Stimulated activated CD4-positive, alpha-beta T cell treated with anti-CD3 and anti-CD28 coated beads, TNF-alpha, amount 100 ng/mL, for 1 hour (primary cell): Measurements from ENCODE around the gene HIC1.

Experiments used
- DNase-seq, 3 donors: peaks; one replicate each; pipeline ENCODE4 v3.0.0-alpha.2; 2020; ENCODE audit warnings: low read depth in 3 of 3, low spot score in 1 of 3

The HIC1 gene

DNA sequence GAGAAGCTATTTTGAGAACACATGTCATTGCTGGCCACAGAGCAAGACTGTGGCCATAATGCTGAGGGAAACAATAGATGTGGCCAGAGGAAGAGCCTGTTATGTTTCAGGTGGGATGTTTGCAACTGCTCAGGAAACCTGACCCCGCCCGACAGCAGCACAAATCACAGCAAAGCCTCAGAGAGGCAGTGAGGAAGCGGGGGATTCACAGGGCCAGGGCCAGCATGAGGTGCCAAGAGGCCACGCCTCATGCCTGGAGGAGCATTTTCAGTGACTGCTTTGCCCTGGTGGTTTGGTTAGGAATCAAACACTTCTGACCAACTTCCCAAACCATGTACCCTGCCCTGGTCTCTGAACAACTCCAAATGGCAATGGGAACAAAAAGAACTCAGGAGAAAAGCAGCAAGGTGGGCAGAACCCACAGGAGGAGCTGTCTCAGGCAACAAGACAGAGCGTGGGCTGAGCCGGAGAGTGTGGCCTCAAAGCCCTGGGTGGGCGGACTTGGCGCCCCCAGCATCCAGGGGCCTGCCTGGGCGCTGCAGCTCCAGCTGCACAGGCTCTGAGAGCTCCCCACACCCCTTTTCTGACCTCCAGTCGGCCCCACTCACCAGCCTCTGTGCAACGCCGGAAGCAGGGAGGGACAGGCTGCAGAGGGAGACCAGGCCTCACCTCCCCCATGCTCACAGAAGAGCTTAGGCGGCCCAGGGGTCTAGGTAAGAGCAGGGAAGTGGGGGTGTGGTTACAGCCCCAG lies 20.6 kb downstream of the HIC1 start:
- DNase-seq: no peak

DNA sequence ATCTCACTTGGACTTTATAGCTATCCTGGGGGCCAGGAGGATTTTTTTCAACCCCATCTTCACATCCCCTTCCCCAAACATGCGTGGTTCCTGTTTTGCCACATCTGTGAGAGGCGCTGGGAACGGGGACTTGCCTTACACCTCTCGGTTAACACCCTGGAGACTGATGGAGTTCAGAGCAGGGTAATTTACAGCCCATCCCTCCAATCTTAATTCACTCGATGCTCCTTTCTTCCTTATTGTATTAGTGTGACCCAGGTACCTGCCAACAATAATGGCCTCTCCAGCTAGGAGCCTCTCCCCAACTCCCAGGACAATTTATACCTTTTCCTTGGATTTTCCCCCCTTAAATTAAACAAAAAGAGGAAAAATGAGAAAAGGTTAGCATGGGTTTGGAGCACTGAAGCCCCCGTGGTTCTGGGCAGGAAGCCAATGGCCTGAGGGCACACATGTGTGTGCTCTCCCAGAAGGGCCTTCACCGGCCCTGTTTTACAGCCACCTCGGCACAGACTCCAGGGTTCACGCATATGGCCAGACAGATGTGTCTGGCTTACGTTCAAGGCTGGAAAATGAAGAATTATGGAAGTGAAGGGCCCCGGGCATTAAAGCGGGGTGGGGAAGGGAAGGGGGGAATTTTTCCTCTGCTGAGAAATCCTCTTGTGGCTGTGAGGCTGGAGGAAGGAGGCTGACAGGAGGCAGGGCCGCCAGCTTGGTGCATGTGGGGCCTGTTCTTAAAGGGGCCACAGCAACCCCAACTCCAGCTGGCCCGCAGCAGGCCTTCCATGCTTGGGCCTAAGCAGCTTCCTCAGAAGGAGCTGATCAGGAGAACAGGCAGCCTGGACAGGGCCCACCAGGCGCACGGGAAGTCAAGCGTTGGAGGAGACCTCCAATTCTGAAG lies 21.4 kb downstream of the HIC1 start:
- DNase-seq: no peak

DNA sequence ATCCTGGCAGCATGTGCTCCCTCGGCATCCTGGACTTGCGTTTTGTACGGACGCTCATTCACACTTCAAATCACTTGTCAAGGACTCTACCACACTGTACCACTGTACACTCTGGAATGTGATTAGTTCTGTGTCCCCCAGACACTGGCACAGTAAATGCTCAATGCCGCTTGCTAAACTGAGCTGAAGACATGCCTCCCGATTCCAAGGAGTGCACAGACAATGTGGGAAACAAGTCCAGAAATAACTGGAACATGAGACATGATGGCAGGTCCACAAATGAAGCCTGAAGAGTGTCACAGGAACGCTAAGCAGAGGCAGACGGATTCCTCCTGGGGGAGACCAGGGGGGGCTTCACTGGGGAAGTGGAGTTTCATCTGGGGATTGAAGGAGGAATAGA lies 22.1 kb downstream of the HIC1 start:
- DNase-seq: no peak

DNA sequence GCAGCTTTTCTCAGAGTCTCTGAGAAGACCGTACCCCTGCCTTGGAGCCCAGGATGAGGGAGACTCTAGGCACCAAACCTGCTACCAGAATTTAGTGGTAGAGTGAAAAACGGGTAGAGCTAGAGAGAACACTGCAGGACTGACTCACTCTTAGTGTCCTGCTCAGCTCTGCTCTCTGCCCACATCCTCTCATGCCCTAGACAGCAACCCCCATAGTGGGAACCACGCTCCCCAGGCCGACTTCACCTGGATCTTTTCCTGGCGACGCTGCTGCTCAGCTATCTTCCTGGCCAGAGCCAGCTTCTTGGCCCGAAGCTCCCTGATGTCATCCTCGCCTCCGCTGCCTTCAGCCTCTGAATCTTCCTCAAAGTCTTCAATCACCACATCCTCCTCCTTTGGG lies 26.7 kb downstream of the HIC1 start:
- DNase-seq: no peak

DNA sequence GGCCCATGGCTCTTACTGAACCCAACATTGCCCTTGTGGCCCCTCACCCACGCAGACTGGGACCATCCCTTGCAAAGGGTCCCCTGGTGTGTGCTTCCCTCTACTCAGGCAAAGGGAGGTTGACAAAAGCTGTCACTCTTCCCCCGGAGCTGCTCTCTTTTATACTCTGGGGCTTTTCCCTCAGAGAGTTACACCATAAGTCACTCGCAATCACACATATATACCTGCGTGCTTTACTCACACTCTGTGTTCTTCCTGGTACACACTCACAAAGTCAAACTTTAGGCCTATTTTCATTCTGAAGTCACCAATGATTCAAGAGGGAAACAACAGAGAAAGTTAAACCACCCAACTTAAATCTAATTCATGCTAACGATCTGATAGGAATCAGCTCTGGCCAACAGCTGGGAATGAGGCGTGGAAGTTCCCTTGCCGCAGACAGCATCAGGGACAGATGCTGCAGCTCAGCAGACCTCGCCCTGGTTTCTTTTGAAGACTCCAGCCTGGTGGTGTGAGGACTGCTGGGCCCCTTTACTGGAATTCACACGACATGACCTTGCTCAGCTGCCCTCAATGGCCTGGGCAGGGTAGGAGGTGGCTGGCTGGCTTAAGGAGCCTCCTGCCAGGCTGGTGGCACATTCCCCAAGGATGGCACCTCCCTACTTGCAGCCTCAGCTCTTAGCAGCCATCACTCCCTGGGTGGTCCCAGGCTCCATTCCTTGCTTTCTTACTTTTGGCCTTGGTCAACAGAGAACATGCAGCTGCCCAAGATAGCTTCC lies 27.3 kb downstream of the HIC1 start:
- no peak for DNase-seq

DNA sequence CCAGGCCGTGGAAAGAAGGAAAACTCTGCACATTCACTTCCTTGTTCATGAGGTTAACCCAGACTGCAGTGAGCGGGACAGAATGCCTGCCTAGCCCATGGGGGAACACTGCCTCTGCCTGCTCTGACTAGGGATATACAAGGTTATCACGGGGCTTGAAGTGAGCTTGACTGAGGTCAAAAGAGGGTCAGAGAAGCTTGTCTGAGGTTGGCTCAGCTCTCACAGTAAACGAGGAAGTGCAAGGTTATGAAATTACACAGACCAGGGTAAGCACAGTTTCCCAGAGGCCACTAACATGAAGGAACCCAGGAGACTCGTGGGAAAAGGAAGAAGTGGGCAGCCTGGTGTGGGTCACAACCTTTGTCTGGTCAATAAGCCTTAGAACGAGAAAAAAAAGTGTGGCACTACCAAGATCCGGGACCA lies 28.7 kb downstream of the HIC1 start:
- no peak for DNase-seq

DNA sequence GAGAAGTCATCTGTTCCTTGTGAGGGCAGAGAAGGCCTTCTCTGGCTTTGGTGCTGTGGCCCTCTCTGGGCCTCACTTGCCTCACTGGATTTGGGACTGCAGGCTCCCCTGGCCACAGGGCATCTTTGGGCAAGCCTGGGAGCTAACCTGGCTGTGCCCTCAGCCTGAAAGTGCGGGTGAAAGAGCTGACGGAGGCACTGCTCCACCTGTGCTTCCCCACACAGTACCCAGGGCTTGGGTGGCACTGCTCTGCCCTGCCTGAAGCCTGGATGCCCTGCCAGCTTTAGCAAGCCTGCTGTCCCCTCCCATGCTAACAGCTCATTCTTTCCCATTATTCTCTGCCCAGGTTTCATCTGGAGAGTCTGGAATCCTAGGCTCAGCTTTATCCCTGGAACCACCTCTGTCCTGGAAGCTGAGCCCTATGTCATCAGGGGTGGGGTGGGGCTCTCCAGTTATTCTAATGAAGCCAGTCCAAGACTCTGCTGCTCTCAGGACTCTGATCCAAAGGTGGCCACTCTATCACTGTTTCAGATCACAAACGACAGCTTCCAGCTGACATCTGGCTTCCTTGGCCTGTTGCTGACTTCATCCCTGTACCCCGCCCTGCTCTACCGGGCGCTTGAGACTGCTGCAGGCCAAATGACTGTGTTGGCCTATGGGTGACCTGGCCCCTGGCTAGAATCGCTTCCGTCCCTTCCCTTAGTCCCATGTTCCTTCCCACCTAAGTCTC lies 29.3 kb downstream of the HIC1 start:
- no peak for DNase-seq

DNA sequence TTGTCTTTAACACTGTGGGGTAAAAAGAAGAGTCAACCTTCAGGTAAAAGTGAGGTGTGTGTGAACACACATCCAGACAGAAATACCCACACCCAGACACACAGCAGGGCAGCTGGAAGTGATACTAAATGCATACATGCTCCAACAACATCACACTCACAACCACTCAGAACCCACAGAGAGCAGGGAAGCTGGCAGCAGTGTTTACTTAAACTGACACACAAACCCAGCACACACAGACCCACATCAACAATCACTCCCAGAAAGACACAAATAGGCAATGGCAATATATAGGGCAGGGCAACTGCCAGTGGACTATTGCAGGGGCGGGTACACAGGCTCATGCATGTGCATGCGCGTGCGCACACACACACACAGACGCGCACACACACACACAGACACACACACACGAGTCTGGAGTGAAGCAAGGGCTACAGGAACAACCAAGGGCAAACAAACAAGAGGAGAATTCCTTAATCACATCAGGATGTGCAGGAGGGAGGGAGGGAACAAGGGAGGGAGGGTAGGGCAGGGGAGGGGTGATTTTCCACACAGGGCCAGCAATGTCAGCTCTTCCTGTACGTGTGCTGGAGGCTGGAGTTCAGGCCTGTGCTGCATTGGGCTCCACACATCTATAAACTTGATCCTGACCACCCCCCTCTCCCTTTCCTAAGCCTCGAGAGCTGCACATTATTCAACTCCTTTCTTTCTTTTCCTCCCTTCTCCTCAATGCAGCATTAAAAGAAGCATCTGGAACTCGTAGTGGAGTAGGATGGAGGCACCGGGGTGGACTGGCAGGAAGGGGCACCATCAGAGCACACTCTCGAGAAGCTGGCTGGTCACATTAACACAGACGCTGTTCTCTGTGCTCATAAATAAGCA lies 30.1 kb downstream of the HIC1 start:
- no peak for DNase-seq

DNA sequence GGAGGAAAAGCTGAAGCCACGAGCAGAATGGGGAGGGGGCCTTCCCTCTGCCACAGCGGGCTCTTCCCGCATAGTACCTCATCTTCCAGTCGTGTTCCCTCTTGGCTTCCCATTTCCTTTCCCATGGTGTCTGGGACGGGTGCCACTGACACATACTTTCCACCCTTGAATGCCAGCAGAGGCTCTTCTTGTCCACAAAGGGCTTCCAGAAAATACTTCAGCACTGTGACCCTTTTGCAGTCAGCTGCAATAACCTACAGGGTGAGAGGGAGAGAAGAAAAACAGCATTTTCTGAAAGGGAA lies 30.7 kb downstream of the HIC1 start:
- DNase-seq: no peak

DNA sequence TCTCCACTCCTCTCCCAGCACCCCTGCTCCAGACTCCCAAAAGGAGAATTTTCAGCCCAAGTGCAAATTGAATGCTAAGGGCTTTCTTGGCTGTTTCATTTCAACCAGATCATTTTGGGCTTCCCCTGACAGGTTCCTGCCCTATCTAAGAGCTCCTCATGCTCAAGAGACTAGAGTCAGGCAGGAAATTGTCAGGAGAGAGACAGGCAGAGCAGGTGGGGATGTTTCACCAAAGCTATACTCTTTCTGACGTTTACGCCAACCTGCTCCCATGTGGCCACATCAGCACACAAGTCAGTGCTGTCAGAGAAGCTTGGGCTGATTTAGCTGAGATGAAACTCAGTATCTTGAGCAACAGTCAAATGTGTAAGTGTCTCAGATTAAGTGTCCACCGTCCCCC lies 31.4 kb downstream of the HIC1 start:
- no peak for DNase-seq

DNA sequence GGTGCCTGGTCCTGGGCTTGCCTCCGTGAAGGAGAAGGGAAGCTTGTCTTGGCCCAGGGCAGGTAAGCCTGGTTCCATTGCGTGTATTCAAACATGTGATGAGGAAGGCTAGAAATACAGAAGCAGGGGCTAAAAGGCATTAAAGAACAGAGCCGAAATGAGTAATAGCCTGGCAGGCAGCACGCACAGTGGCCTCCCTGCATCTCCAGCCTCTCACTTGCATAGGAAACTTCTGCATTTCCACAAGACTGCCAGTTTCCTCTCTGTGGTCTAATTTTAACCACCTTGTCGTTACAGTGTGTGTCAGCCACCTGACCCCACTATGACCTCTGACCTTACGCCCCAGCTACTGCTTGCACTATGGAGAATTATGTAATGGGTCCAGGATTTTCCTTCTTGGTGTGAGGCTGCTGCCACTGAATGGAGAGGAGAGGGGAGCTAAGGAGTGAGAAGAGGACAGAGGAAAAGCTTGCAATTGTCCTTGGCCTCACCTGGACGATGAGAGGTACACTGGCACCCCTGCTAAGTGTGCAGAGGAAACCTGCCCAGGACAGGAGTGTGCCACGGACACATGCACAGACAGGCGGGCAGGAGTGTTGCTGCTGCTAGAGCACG lies 32.8 kb downstream of the HIC1 start:
- no peak for DNase-seq

DNA sequence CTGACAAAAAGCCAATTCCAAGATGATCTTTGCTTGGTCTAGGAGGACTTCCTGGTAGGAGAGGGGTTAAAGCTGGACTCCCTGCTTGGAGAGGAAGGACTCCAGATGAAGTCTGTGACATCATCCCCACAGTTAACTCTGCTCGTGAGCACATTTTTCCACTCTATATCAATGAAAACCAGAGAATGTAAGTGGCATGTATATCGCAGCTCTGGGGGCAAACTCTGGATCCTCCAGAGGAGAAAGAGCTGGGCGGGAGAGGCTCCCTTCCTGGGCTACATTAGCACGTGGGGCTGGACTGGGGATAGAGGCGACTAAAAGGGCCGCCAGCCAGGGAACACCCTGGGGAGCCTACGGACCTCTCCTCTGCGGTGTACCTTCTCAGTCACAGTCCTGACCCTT lies 34.1 kb downstream of the HIC1 start:
- no peak for DNase-seq

DNA sequence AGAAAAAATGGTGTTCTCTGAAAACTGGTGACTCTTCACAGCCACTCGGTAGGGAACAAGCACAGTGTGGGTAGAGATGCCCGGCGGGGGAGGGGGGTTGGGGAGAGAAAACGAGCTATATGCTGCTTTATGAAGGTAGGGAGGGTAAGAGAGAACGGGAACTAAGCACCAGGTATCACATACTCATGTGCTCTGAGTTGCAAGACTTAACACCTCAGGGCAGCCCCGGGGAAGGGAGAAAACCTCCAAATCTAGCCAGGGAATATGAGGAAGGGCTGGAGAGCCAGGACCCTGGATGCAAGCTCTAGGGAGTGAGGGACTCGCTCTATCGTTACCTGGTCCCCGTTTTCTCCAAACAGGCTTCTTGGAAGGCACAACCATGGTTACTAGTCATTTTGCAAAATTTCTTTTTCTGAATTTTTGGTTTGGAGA lies 35.3 kb downstream of the HIC1 start:
- no peak for DNase-seq

DNA sequence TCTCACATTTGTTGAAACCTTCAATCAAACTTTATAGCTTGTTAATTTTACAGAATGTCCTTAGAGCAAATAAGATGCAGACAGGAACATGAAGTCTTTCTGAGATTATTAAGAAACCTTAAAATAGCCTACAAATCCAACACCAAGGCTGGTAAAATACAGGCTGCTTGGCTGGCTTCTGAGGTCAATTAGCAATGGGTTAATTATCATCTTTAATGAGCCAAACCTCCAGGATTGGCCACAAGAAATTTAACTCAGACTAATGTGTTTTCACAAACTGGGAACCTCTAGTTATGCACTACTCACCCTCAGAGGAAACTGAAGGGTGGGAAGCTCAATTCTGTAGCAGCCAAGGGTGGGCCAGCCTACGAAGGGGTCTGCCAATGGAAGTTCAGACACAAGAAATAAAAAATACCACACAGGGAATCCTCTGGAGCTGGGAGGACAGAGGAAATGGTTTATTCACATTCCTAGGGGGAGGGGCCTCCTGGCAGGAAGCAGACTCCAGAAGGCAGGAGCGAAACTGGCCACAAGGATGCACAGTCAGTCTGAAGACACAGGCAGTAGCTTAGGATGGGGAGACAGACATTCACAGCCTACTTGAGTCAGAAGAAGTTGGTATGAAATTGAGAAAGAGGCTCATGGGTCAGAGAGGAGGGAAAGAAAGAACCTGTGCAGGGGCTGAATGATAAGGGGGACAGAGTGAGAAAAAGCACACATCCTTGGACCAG lies 36.1 kb downstream of the HIC1 start:
- DNase-seq: no peak

DNA sequence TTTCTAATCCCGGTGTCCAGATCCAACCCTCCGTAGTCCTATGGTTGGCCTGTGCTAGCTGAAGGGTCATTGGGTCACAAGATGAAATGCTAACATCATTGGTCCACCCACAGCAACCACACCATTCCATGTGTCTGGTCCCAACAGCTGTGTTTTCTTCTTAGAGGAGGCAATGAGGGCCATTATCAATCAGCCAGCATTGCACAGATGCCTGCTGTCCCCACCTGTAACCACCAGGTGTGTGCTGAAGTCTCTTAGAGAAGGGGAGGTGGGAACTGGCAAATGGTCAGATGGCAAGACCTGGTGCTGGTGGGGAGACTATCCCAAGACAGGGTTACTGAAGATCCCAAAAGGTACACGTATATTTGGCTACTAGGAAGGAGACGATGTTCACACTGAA lies 37.4 kb downstream of the HIC1 start:
- DNase-seq: no peak

DNA sequence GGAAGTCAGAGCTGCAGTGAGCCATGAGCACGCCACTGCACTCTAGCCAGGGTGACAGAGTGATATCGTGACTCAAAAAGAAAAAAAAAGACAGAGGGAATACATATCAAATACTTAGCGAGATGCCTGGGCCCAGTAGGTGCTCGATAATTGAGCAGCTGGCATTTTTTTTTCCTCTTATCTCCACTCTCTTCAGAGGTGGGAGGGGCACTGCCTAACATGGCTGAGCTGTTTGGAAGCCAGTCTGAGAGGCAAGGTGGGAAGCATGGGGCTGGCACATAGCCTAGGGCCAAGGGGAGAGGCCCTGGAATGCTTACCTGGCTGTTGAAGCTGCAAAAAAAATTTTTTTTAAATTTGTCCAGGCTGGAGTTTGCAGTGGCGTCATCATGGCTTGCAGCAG lies 38.4 kb downstream of the HIC1 start:
- no peak for DNase-seq

DNA sequence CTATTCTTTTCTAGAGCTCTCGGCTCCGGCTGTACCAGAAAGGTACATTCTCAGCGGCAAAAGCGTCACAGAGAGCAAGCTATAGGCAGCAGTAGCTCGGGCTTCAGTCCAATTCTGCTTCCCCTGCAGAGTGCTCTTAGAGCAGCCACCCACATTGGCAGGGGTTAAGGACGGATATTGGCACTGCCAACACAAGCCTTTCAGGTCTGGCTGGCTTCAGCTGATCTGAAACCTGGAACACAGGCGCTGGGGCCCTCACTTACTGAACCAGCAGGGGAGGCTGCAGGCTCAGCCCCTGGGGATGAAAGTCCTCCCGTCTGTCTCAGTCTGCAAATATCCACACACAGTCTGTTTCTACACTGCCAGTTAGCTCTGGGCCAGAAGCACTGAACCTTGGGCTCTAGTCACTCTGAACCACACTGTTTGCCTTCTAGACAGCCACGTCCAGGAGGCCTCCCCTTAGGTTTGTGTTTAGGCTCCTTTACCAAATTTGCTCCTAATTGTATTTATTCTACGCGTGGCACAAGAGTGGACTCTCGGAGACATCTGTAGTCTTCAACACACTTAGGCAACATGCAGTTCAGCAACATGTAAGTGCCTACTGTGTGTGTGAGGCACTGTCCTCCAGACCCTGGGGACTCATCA lies 40.1 kb downstream of the HIC1 start:
- DNase-seq: no peak

DNA sequence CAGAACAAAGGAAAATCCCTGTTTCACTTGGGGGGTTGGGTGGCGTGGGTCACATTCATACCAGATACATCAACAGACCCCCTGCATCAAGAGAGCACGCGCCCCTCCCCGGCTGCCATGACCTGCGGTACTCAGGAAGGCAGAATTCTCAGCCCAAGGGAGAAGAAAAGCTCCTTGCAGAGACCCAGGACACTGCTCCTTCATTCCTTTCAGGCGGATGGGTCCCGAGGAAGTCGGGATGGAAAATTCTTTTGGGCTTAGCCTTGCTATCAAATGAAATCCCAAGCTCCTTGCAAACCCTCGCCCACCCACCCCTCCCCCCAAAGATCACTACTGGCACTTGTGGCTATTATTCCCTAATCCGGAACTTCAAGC lies 40.6 kb downstream of the HIC1 start:
- no peak for DNase-seq
